Suprapubic skin (tissue), 4 donors: ENCODE results near the gene CCSER2. TPM values are rescaled to one million over a fixed set of nuclear protein-coding genes. Genes with fewer than 3 reads are reported as not detected.
"Not testable (repeated sequence)": the region's sequence is repeated elsewhere in the genome, so short reads cannot be mapped to it uniquely, and the experiment has no call there.

Experiments used
- DNase-seq, 2 donors: peaks; one replicate each; pipeline ENCODE4 v3.0.0-alpha.2; 2019; ENCODE audit warnings: low spot score in 2 of 2
- H3K27ac ChIP-seq: fragments of 200-600 bp; sonication (generic); one replicate; pipeline ENCODE4 v1.5.1; 2019
- H3K27me3 ChIP-seq: fragments of 200-600 bp; sonication (generic); one replicate; pipeline ENCODE4 v1.5.1; 2019
- H3K36me3 ChIP-seq: fragments of 200-600 bp; sonication (generic); one replicate; pipeline ENCODE4 v1.5.1; 2019
- H3K4me1 ChIP-seq: fragments of 200-600 bp; sonication (generic); one replicate; pipeline ENCODE4 v1.5.1; 2019
- H3K4me3 ChIP-seq: fragments of 200-600 bp; sonication (generic); one replicate; pipeline ENCODE4 v1.5.1; 2019; ENCODE audit warnings: mild to moderate bottlenecking
- H3K9me3 ChIP-seq: fragments of 200-600 bp; sonication (generic); one replicate; pipeline ENCODE4 v1.5.1; 2019
- CTCF ChIP-seq, 2 donors: fragments of 200-600 bp in 1 of 2; fragments of 450-650 bp in 1 of 2; sonication (generic) in 1 of 2; IDR thresholded peaks; one replicate each; pipeline ENCODE4 v1.5.1; 2016 to 2019; ENCODE audit warnings: antibody characterized with exemption in 2 of 2, mild to moderate bottlenecking in 1 of 2, moderate library complexity in 1 of 2
- EP300 ChIP-seq: sonication (generic); formaldehyde crosslinking; IDR thresholded peaks from one replicate; pipeline ENCODE4 v1.6.1; 2017; ENCODE audit warnings: antibody characterized with exemption
- POLR2A ChIP-seq, 2 donors: fragments of 450-650 bp; IDR thresholded peaks; one replicate each; pipeline ENCODE4 v1.6.1; 2017; ENCODE audit warnings: antibody characterized with exemption in 2 of 2, mild to moderate bottlenecking in 2 of 2, moderate library complexity in 2 of 2
- POLR2AphosphoS5 ChIP-seq, 3 donors: sonication (generic); formaldehyde crosslinking; IDR thresholded peaks; one replicate each; pipeline ENCODE4 v1.6.1; 2017; ENCODE audit warnings: antibody characterized with exemption in 3 of 3
- WGBS: methylation state at CpG from one replicate; pipeline ENCODE4 v1.1.5; 2018; 5-methylcytosine and 5-hydroxymethylcytosine counted together
- total RNA-seq, 4 donors: library from RNA; depleted of rRNA; stranded (reverse); fragments of >200 nt; gene quantifications; one replicate each; pipeline ENCODE4 v1.1.0, GENCODE V29; 2016

The CCSER2 gene
- total RNA-seq, 4 donors from 2014 or later: 39.8 to 52.7 (median 47.9) TPM

GRCh38 chr10:84484541-84484940 lies 156.2 kb downstream of the CCSER2 start:
- H3K4me1 ChIP-seq: no peaks in the 10 kb centered on the region
- H3K27ac ChIP-seq: no peak overlapping the region
- peaks cover 8% of the 10 kb centered on the region for H3K36me3 ChIP-seq
- no peak for TF ChIP-seq POLR2A (IDR thresholded peaks at IDR 0.05)
- no peak for TF ChIP-seq POLR2AphosphoS5 (IDR thresholded peaks at IDR 0.05)
- no peak for TF ChIP-seq CTCF (IDR thresholded peaks at IDR 0.05)
- TF ChIP-seq EP300: no peak
- no peak for DNase-seq
- H3K9me3 ChIP-seq: no peaks in the 10 kb centered on the region
- 98% methylated on average over 2 of the region's 2 CpGs for WGBS
- H3K4me3 ChIP-seq: no peak overlapping the region
- no peaks in the 10 kb centered on the region for H3K27me3 ChIP-seq

- no peak for DNase-seq
- peaks cover 5% of the 10 kb centered on the region for H3K36me3 ChIP-seq
These were observed 165.0 kb downstream of the CCSER2 start for GRCh38 chr10:84493361-84493760.

GRCh38 chr10:84493951-84494848 lies 165.8 kb downstream of the CCSER2 start:
- Histone ChIP-seq H3K9me3 (no peaks in the 10 kb centered on the region), H3K4me1 (peaks cover 4% of the 10 kb centered on the region), H3K27ac (no peak overlapping the region), H3K27me3 (no peaks in the 10 kb centered on the region), H3K4me3 (no peak overlapping the region), H3K36me3 (peaks cover 5% of the 10 kb centered on the region)
- TF ChIP-seq CTCF (IDR thresholded peaks at IDR 0.05): no peak
- no peak for TF ChIP-seq POLR2A (IDR thresholded peaks at IDR 0.05)
- TF ChIP-seq POLR2AphosphoS5 (IDR thresholded peaks at IDR 0.05): no peak
- no peak for TF ChIP-seq EP300
- no peak for DNase-seq
- 79% methylated on average over 9 of the region's 9 CpGs for WGBS

More at GRCh38 chr10:84493361-84493760, 165.0 kb downstream of the CCSER2 start:
- no peak for TF ChIP-seq POLR2A (IDR thresholded peaks at IDR 0.05)
- TF ChIP-seq POLR2AphosphoS5 (IDR thresholded peaks at IDR 0.05): no peak
- TF ChIP-seq CTCF (IDR thresholded peaks at IDR 0.05): no peak
- no peak for TF ChIP-seq EP300
- Histone ChIP-seq H3K27me3 (no peaks in the 10 kb centered on the region), H3K4me1 (peaks cover 4% of the 10 kb centered on the region), H3K9me3 (no peaks in the 10 kb centered on the region), H3K27ac (no peak overlapping the region), H3K4me3 (no peak overlapping the region)
- WGBS: 88% methylated on average over 2 of the region's 2 CpGs

GRCh38 chr10:84494849-84495180 lies 166.4 kb downstream of the CCSER2 start:
- H3K27ac ChIP-seq: no peak overlapping the region
- no peak for DNase-seq
- TF ChIP-seq CTCF (IDR thresholded peaks at IDR 0.05) (no peak), POLR2AphosphoS5 (IDR thresholded peaks at IDR 0.05) (no peak), POLR2A (IDR thresholded peaks at IDR 0.05) (no peak), EP300 (no peak)
- H3K27me3 ChIP-seq: no peaks in the 10 kb centered on the region
- peaks cover 5% of the 10 kb centered on the region for H3K36me3 ChIP-seq
- peaks cover 4% of the 10 kb centered on the region for H3K4me1 ChIP-seq
- H3K4me3 ChIP-seq: no peak overlapping the region
- no peaks in the 10 kb centered on the region for H3K9me3 ChIP-seq

- Histone ChIP-seq H3K4me1 (peaks cover 4% of the 10 kb centered on the region), H3K4me3 (no peak overlapping the region), H3K36me3 (no peaks in the 10 kb centered on the region), H3K27me3 (no peaks in the 10 kb centered on the region), H3K9me3 (no peaks in the 10 kb centered on the region), H3K27ac (no peak overlapping the region)
- WGBS: 62% methylated on average over 1 of the region's 1 CpG
- DNase-seq: no peak
- no peak for TF ChIP-seq POLR2A (IDR thresholded peaks at IDR 0.05)
- no peak for TF ChIP-seq EP300
- TF ChIP-seq CTCF (IDR thresholded peaks at IDR 0.05): no peak
These were observed 169.6 kb downstream of the CCSER2 start for GRCh38 chr10:84497978-84498377.

- not testable (repeated sequence) for H3K27ac ChIP-seq, H3K27me3 ChIP-seq, H3K4me3 ChIP-seq, H3K4me1 ChIP-seq, DNase-seq, H3K9me3 ChIP-seq, H3K36me3 ChIP-seq
- 96% methylated on average over 9 of the region's 9 CpGs for WGBS
These were observed 170.7 kb downstream of the CCSER2 start for GRCh38 chr10:84499039-84499438.
